Neural crest cell (in vitro differentiated cells): ENCODE measurements around the gene CAMK2B. TPM values are rescaled to one million over a fixed set of nuclear protein-coding genes. Genes with fewer than 3 reads are reported as not detected.

ENCODE experiments used
- DNase-seq: peaks from one replicate; pipeline ENCODE4 v3.0.0; 2021; ENCODE audit warnings: low read depth, mixed read lengths, low spot score
- H3K27ac Mint-ChIP-seq: one replicate; pipeline ENCODE4 v1.8.0; 2021; ENCODE audit warnings: mild to moderate bottlenecking, mixed read lengths; ENCODE audit not compliant: unreplicated experiment
- H3K27me3 Mint-ChIP-seq: 2 replicates; pipeline ENCODE4 v1.8.0; 2021; ENCODE audit warnings: low read depth, mild to moderate bottlenecking, mixed read lengths
- H3K36me3 Mint-ChIP-seq: 2 replicates; pipeline ENCODE4 v1.8.0; 2021; ENCODE audit warnings: low read depth, mild to moderate bottlenecking, mixed read lengths
- H3K4me1 Mint-ChIP-seq: 2 replicates; pipeline ENCODE4 v1.8.0; 2021; ENCODE audit warnings: mixed read lengths
- H3K4me3 Mint-ChIP-seq: one replicate; pipeline ENCODE4 v1.8.0; 2021; ENCODE audit warnings: mild to moderate bottlenecking, mixed read lengths
- H3K9me3 Mint-ChIP-seq: 2 replicates; pipeline ENCODE4 v1.8.0; 2021; ENCODE audit warnings: mixed read lengths
- total RNA-seq: library from RNA; stranded (reverse); gene quantifications from 2 replicates; pipeline ENCODE4 v1.2.1, GENCODE V29; 2021
- TF ChIP-seq, protein P1 (sequence below): fragments of 200-600 bp; sonication (generic); conservative IDR thresholded peaks from 2 replicates; pipeline ENCODE4 v1.5.0; 2021; ENCODE audit warnings: antibody characterized with exemption, mild to moderate bottlenecking

Gene CAMK2B
- total RNA-seq, 1 donor from 2014 or later: 1.6 TPM

DNA sequence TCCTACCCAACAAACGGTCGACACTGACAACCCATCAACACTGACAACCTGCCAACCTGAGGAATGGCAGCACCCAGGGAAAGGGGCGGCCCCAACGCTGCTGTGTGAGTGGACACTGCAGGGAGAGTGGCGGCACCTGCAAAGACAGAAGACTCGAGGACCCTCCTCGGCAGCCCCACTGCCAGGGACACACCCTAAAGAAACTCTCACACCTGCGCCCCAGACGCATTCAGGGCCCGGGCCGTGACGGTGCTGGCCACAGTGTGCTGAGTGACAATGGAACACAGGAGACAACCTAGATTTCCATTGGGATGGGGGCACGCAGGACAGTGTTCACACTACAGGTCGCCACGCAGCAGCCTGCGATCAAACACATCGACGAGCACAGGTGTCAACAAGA, 3.6 kb downstream of the CAMK2B start:
- Mint-ChIP-seq H3K4me1 (peaks cover 5% of the 10 kb centered on the region), H3K36me3 (no peaks in the 10 kb centered on the region), H3K4me3 (peak overlapping the region; percentile 62), H3K27me3 (peaks cover 47% of the 10 kb centered on the region), H3K9me3 (no peaks in the 10 kb centered on the region), H3K27ac (no peak overlapping the region)
- no peak for DNase-seq
- TF ChIP-seq, protein P1, sequence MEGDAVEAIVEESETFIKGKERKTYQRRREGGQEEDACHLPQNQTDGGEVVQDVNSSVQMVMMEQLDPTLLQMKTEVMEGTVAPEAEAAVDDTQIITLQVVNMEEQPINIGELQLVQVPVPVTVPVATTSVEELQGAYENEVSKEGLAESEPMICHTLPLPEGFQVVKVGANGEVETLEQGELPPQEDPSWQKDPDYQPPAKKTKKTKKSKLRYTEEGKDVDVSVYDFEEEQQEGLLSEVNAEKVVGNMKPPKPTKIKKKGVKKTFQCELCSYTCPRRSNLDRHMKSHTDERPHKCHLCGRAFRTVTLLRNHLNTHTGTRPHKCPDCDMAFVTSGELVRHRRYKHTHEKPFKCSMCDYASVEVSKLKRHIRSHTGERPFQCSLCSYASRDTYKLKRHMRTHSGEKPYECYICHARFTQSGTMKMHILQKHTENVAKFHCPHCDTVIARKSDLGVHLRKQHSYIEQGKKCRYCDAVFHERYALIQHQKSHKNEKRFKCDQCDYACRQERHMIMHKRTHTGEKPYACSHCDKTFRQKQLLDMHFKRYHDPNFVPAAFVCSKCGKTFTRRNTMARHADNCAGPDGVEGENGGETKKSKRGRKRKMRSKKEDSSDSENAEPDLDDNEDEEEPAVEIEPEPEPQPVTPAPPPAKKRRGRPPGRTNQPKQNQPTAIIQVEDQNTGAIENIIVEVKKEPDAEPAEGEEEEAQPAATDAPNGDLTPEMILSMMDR: no peak

DNA sequence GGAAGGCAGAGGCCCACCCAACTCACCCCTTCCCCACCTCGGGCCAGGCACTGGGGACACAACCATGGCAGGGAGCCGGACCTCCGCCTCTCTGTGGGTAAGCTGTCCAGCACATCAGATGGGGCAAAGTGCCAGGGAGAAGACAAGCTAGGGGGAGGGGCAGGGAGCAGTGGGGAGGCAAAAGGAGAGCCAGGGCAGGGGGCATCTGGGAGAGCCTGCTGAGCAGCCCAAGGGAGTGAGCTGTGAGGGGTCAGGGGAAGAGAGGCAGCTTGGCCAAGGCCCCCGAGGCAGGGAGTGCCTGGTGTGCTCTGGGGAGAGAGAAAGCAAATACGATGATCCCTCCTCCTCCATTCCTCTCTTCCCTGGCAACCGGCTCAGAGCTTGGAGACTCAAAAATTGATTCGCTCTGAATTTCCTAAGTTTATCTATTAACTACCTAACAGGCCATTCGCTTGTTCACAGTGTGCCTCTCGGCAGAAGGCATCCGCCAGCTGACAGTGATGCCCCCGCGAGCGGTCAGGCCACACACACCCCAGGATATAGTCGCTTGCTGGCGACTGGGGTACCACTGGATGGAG, 4.5 kb downstream of the CAMK2B start:
- TF ChIP-seq, protein P1: no peak

DNA sequence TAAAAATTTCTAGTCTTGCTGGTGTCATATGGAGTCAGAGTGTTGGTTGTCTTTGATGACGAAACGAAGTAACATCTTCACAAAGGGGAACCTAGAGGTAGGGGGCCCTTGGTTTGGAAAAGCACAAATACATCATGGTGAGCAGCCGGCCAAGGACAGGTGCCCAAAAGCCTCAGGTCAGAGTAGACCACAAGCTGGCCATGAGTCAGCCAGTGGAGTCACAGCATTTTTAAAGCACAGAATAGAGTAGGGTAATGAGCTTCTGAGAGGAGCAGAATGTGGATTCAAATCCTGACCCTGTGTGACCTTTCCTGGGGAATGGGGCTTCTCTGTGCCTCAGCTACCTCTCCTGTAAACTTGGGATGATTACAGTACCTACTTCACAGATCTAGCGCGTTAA, 5.3 kb downstream of the CAMK2B start:
- H3K9me3 Mint-ChIP-seq: peaks cover 2% of the 10 kb centered on the region
- TF ChIP-seq, protein P1: no peak
- no peaks in the 10 kb centered on the region for H3K4me1 Mint-ChIP-seq
- peaks cover 37% of the 10 kb centered on the region for H3K27me3 Mint-ChIP-seq
- H3K36me3 Mint-ChIP-seq: no peaks in the 10 kb centered on the region
- H3K27ac Mint-ChIP-seq: no peak overlapping the region
- no peak overlapping the region for H3K4me3 Mint-ChIP-seq
- no peak for DNase-seq

More for the DNA sequence above, 4.5 kb downstream of the CAMK2B start:
- no peaks in the 10 kb centered on the region for H3K36me3 Mint-ChIP-seq
- no peak overlapping the region for H3K27ac Mint-ChIP-seq
- no peaks in the 10 kb centered on the region for H3K9me3 Mint-ChIP-seq
- DNase-seq: no peak
- peaks cover 3% of the 10 kb centered on the region for H3K4me1 Mint-ChIP-seq
- H3K27me3 Mint-ChIP-seq: peaks cover 38% of the 10 kb centered on the region
- no peak overlapping the region for H3K4me3 Mint-ChIP-seq

DNA sequence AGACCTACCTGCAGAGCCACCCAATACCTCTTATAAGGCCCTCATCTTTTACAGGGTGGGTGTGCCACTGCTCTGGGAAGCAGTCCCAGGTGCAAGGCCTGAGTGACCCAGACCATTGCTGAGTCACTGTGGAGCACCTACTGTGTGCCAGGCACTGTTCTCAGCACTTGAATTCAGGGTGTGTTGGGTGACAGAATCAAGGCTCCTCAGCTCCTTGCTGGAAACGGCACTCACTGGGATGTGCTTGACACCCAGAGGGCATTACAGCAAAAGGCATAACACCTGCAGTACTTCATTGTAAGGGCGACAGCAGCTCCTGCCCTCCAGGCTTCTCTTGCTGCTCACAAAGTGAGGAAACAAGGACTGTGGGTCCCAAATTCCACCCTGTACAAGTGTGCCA, 7.1 kb downstream of the CAMK2B start:
- Mint-ChIP-seq H3K27me3 (peaks cover 24% of the 10 kb centered on the region), H3K4me3 (no peak overlapping the region), H3K4me1 (no peaks in the 10 kb centered on the region), H3K9me3 (peaks cover 5% of the 10 kb centered on the region), H3K27ac (no peak overlapping the region), H3K36me3 (no peaks in the 10 kb centered on the region)
- TF ChIP-seq, protein P1: no peak
- DNase-seq: no peak

DNA sequence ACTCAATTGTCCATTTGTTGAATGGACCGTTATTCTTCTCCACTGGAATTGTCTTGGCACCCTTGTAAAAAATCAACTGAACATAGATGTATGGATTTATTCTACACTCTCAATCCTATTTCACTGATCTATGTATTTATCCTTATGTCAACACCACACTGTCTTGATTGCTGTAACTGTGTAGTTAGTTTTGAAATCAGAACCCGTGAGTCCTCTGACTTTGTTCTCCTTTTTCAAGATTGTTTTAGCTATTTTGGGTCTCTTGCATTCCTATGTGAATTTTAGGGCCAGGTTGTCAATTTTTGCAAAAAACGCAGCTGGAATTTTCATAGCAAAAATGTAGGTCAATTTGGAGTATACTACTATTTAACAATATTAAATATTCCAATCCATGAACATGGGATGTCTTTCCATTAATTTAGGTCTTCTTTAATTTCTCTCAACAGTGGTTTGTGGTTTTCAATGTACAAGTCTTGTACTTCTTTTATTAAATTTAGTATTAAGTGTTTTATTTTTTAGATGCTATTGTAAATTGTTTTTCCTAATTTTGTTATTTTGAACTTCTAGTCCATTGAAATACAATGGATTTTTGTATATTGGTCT, 10.0 kb downstream of the CAMK2B start:
- Mint-ChIP-seq H3K4me1 (no peaks in the 10 kb centered on the region), H3K9me3 (peaks cover 5% of the 10 kb centered on the region), H3K36me3 (no peaks in the 10 kb centered on the region), H3K4me3 (no peak overlapping the region), H3K27ac (no peak overlapping the region), H3K27me3 (peaks cover 3% of the 10 kb centered on the region)
- no peak for DNase-seq
- TF ChIP-seq, protein P1: no peak
